Inflammatory macrophage treated with lipopolysaccharide for 1 hour (primary cell): Measurements from ENCODE around the gene KLF3.

Experiments used
- DNase-seq, 2 donors: peaks; one replicate each; pipeline ENCODE4 v3.0.0-alpha.2; 2020 to 2022

KLF3 gene

GRCh38 chr4:38699112-38699511 lies 35.1 kb downstream of the KLF3 start:
- DNase-seq: no peak

GRCh38 chr4:38703635-38704034 lies 39.6 kb downstream of the KLF3 start:
- no peak for DNase-seq

DNA sequence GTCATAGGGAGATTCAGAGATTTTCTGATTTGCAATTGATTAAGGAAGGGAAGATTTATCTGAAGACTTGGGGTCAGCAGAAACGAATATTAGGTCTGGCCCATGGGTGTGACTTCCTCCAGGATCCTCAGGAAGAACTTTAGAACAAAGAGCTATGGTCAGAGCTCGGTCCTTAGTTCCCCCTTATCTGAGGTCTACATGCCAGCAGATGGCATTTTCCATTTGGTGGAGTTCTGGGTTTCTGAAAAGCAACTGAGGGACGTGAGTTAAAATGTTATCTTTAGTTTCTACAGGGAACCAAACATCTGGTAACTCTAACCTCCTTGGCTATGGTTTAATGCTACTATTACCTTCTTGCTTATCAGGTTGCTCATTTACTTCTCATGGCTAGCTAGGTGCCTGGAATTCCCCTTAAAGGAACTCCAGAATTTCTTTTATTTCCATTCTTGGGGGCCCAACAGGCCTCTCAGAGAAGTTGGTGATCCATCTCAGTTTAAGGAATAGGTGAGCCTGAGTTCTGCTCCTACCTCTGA lies 40.7 kb downstream of the KLF3 start:
- DNase-seq: no peak

DNA sequence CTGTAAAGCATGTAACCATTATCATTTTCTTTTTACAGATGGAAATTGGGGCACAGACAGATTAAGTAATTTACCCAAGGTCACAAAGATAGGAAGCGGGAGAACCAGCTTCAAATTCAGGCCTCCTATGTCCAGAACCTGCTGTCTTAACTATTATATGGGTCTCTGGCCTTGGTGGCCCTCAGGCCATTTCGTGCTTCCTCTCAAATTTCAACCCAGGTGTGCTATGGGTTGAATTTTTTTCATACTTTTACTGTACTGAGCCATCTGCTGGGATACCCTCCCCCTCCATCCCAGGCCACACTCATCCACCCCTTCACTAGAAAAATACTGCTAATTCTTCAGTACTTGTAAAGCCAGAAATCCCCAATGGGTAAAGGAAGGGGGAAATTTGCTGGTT lies 42.3 kb downstream of the KLF3 start:
- no peak for DNase-seq

- DNase-seq: no peak
Measured at GRCh38 chr4:38710053-38710452, 46.1 kb downstream of the KLF3 start.

GRCh38 chr4:38711066-38711465 lies 47.1 kb downstream of the KLF3 start:
- no peak for DNase-seq

DNA sequence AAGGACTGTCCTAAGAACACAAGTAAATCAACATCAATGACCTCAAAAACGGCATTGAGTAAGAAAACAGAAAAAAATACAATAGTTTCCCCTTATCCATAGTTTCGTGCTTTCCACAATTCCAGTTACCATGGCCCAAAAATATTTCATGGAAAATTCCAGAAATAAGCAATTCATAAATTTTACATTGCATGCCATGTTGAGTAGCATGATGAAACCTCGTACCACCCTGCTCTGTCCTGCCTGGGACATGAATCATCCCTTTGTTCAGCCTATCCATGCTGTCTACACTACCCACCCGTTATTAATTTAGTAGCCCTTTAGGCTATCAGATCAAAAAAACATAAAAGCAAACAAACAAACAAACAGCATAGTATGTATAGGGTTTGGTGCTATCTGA lies 51.1 kb downstream of the KLF3 start:
- DNase-seq: peak; percentile 20 to 39

- no peak for DNase-seq
Measured at GRCh38 chr4:38716256-38716655, 52.3 kb downstream of the KLF3 start.

GRCh38 chr4:38717604-38718003 lies 53.6 kb downstream of the KLF3 start:
- no peak for DNase-seq

- no peak for DNase-seq
Measured at GRCh38 chr4:38723114-38723513, 59.1 kb downstream of the KLF3 start.

- no peak for DNase-seq
Measured at GRCh38 chr4:38723726-38724474, 59.9 kb downstream of the KLF3 start.

DNA sequence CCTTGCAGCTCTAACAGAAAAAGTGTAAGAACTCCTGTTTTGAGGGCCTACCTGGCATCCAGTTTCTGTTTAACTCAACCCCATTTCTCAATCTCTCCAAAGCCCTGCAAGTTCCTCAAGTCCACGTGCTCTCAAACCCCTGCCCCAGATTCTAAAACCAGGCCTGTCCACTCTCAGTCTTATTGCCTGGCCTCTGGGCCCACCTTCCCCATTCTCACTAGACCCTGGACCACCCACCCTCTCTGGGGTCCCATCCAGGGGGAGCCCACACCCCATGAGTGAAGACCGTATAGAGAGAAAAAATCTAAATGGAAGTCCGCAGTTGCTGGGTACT lies 60.4 kb downstream of the KLF3 start:
- DNase-seq: no peak

DNA sequence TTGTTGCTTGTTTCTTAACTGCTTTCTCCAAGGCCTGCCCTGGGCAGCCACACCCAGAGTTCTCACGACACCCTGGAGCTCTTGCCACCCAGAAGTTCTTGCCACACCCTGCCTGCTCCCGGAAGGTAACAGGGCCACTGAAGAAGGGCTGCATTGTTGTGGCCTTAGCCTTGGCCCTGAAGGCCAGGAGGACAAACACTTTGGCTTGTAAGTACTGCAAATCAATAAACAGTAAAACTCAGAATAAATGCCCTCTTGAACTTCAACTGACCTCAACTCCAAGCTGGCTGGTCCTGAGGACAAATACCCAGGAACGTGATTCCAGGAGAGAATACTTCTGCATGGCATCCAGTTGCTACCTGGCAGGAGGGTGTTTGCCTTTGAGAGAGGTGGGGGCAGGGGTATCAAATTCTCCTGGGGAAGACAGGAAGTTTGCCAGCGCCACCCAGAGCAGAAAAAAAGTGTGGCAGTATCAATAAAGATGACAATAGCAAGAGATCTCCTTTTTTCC lies 64.7 kb downstream of the KLF3 start:
- DNase-seq: no peak

DNA sequence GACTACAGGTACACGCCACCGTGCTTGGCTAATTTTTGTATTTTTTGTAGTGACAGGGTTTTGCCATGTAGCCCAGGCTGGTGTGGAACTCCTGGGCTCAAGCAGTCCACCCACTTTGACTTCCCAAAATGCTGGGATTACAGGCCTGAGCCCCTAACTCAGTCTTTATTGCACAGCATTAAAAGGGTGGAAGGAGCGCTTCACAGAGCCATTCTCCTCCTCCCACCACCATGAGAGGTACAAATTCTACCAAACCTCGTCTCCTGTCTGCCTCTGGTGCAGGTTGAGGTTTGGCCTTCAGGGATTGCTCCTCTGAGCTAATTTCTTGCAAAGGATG lies 66.5 kb downstream of the KLF3 start:
- no peak for DNase-seq

DNA sequence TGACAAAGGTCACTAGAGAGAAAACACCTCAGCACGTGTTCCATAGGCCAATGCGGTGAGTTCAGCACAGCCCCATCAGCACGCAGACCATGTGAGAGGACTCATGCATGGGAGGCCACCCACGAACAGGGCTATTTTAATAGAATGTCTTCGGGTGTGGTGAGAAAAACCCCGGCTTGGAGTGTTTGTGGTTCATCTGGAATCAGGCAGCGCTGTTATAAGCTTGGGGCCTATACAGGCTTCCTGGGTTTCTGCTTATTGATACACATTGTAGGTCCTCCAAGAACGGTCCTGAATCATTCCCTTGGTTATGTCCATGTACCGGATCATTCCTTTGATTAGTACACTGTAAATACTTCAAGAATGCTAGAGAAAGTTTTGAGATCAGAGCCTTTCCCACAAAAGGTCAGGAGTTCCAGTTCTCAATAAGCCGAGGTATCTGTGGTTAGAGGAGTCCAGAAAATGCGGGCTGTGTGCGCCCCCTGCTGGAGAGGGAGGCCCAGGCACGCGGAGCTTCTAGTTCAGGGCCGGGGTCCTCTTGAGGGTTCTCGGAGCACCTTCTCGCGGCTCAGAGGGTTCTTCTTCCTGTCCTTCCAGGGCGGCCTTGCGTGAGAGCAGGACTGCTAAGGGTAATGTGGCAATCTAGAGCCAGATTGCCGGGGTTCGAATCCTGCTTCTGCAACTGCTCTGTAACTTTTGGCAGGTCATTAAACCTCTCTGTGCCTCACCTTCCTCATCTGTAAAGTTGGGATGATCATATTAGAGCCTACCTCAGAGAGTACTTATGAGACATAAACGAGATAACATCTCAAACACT lies 67.0 kb downstream of the KLF3 start:
- peak; percentile 50 to 83 for DNase-seq

- no peak for DNase-seq
Measured at GRCh38 chr4:38733663-38734062, 69.7 kb downstream of the KLF3 start.

DNA sequence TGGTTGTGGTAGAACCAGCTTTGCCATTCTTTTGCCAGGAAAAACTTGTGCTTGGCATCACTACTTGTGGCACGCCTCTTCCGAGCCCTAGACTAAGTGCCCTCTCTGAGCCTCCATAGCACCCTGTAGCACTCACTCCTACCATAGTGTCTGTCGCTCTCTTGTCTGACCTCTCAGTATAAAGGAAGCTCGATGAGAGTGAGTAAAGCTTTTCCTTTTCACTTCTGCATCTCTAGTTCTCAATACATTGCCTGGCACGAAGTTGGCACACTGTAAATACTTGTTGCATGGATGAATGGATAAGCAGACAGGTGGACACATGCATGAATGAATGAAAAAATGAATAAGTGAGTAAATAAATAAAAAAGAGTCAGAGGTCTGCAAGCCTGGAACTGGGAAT lies 70.4 kb downstream of the KLF3 start:
- DNase-seq: peak in 1 of 2 donors; percentile 25

- DNase-seq: peak; percentile 63 to 82
Measured at GRCh38 chr4:38734911-38735310, 70.9 kb downstream of the KLF3 start.

DNA sequence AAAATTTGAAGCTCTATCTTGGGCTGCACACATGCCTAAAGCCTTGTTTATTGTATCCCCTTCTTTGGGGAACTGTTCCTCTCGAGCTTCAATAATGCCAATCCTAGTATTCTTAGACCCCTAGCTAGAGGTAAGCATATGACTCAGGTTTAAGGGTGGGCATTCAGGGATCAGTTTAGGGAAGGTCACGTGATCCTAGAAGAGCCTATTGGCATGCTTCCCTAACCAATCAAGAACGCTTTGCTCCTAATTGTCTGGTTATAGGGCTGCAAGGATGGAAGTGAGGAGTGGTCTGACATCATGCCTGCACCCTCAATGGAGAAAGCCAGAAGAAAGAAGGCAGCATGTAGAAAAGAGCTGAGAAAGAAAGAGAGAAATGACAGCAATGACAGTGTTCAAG lies 71.9 kb downstream of the KLF3 start:
- DNase-seq: no peak

DNA sequence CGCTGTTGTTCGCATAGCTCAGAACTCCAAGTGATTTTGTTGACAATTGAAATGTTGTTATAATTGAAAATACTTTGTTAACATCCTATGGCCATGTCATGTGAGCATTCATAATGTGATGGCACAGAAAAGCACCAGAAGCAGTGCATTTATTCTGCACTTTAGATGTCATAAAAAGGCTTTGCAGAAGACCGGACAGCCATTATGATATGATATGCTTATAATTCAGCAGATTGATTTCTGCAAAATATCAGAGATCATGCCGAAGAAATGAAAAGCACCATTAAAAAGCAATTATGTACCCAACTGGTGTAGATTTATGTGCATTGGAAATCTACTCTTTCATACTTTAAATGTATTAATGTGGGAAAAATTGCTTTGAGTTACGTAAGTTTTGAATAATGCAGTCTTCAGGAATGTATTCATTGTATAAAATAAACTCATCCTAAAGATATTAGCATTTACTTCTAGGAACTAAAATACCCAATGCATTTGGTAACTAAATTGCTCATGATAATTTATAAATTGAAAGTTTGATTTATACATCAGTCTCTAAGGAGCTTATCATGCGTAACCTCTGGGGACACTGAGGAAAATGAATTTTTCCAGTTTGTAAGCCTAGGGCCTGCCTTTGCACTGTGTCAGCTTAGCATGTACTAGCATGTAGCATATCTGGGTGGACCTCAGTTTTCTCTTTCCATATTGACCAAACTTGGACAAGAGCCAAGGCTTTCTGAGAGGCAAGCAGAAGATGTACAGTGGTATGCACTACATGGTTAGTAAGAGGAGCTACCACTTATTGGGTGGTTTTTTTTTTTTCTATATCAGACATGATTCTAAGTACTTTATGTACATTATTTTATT lies 75.2 kb downstream of the KLF3 start:
- DNase-seq: no peak

GRCh38 chr4:38740303-38740702 lies 76.3 kb downstream of the KLF3 start:
- DNase-seq: no peak

DNA sequence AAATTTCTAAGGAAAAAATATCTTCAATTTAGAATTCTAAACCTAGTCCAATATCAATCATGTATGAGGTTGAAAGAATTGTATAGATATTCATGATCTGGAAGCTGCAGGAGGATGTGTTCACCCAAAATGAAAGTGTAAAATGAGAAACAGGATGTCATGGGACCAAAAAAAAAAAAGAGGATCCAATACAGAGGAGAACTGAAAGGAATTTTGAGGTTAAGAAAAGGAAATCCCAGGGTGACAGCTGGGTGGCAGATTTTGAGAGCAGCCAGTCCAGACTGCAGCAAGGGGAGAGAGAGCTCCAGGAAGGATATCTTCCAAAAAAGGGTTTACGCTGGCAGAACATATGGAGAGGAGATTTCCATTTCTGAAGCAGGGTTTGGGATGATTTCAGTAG lies 79.9 kb downstream of the KLF3 start:
- peak; percentile 79 to 83 for DNase-seq

DNA sequence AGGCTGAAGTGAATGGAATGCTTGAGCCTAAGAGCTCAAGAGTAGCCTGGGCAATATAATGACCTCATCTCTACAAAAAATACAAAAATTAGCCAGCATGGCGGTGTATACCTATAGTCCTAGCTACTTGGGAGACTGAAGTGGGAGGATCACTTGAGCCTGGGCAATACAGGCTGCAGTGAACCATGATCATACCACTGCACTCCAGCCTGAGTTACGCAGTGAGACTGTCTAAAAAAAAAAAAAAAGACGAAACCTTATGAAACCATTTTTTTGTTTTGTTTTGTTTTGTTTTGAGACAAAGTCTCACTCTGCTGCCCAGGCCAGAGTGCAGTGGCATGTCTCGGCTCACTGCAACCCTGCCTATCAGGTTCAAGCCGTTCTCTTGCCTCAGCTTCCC lies 81.9 kb downstream of the KLF3 start:
- no peak for DNase-seq
